Spinal cord (tissue), 10 donors: ENCODE results near the gene ADGRL3. TPM values are rescaled to one million over a fixed set of nuclear protein-coding genes. Genes with fewer than 3 reads are reported as not detected.
"Not testable (repeated sequence)": the region's sequence is repeated elsewhere in the genome, so short reads cannot be mapped to it uniquely, and the experiment has no call there.

Experiments used
- DNase-seq, 6 donors: peaks; one replicate each; pipeline versions ENCODE4 v3.0.0 to v3.0.0-alpha.2; 2013 to 2015; ENCODE audit warnings: low spot score in 6 of 6, low read depth in 4 of 6
- H3K27ac ChIP-seq: one replicate; pipeline ENCODE4 v1.5.1; 2013; ENCODE audit warnings: low read depth, low read length, control low read depth
- H3K27me3 ChIP-seq: one replicate; pipeline ENCODE4 v1.6.1; 2013; ENCODE audit warnings: low read length; ENCODE audit not compliant: control insufficient read depth, insufficient read depth
- H3K36me3 ChIP-seq: one replicate; pipeline ENCODE4 v1.6.1; 2013; ENCODE audit warnings: low read length; ENCODE audit not compliant: control insufficient read depth, insufficient read depth
- H3K4me1 ChIP-seq: one replicate; pipeline ENCODE4 v1.6.1; 2013; ENCODE audit warnings: low read length; ENCODE audit not compliant: control insufficient read depth, insufficient read depth
- H3K4me3 ChIP-seq: one replicate; pipeline ENCODE4 v1.5.1; 2013; ENCODE audit warnings: low read depth, low read length, control low read depth
- H3K9me3 ChIP-seq: one replicate; pipeline ENCODE4 v1.6.1; 2013; ENCODE audit warnings: low read length; ENCODE audit not compliant: control insufficient read depth, insufficient read depth
- WGBS: methylation state at CpG from one replicate; pipeline ENCODE4 v1.1.5; 2013; ENCODE audit warnings: missing lambda C conversion rate; ENCODE audit not compliant: insufficient coverage; 5-methylcytosine and 5-hydroxymethylcytosine counted together
- polyA plus RNA-seq, 2 donors: library from polyadenylated mRNA; unstranded; fragments of 120-200 nt; gene quantifications; one replicate each; pipeline ENCODE4 v1.2.1, GENCODE V29; 2013; ENCODE audit not compliant: insufficient read length in 2 of 2
- total RNA-seq, 2 donors: library from RNA; depleted of rRNA in 1 of 2; stranded (reverse); fragments of 120-200 nt in 1 of 2; fragments of >200 nt in 1 of 2; gene quantifications; one replicate each; pipeline versions ENCODE4 v1.2.3 to v1.2.4, GENCODE V29; 2013 to 2014
- donor health status: healthy.

The ADGRL3 gene
- total and polyA plus RNA-seq, 4 donors, result 76.2 to 220 (median 114) TPM

- WGBS, result no CpG with 5 or more reads among the region's 1 CpG
- Histone ChIP-seq H3K9me3 (no peaks in the 10 kb centered on the region), H3K4me3 (no peak overlapping the region), H3K27me3 (no peaks in the 10 kb centered on the region), H3K36me3 (no peaks in the 10 kb centered on the region), H3K4me1 (no peaks in the 10 kb centered on the region), H3K27ac (no peak overlapping the region)
- DNase-seq, result no peak
Measured at GRCh38 chr4:61638591-61638990, 438.5 kb downstream of the ADGRL3 start.

GRCh38 chr4:61646746-61647350 lies 446.7 kb downstream of the ADGRL3 start:
- H3K27ac ChIP-seq, H3K27me3 ChIP-seq, H3K4me1 ChIP-seq, H3K4me3 ChIP-seq, H3K9me3 ChIP-seq, H3K36me3 ChIP-seq, DNase-seq: not testable (repeated sequence)
- WGBS, result 92% methylated on average over 23 of the region's 26 CpGs

- Histone ChIP-seq H3K27ac (no peak overlapping the region), H3K9me3 (no peaks in the 10 kb centered on the region), H3K4me1 (no peaks in the 10 kb centered on the region), H3K4me3 (no peak overlapping the region), H3K36me3 (no peaks in the 10 kb centered on the region), H3K27me3 (no peaks in the 10 kb centered on the region)
- no CpG with 5 or more reads among the region's 1 CpG for WGBS
- no peak for DNase-seq
Measured at GRCh38 chr4:61648264-61648663, 448.1 kb downstream of the ADGRL3 start.

- H3K36me3 ChIP-seq, result no peaks in the 10 kb centered on the region
- H3K27me3 ChIP-seq, result no peaks in the 10 kb centered on the region
- no CpG with 5 or more reads among the region's 2 CpGs for WGBS
- peak in 2 of 6 donors; percentile 9 to 22 for DNase-seq
- H3K9me3 ChIP-seq, result no peaks in the 10 kb centered on the region
- no peaks in the 10 kb centered on the region for H3K4me1 ChIP-seq
- H3K4me3 ChIP-seq, result no peak overlapping the region
- H3K27ac ChIP-seq, result no peak overlapping the region
Measured at GRCh38 chr4:61657016-61657415, 456.9 kb downstream of the ADGRL3 start.

- H3K4me1 ChIP-seq, result no peaks in the 10 kb centered on the region
- no peaks in the 10 kb centered on the region for H3K27me3 ChIP-seq
- no peak for DNase-seq
- H3K9me3 ChIP-seq, result peaks cover 3% of the 10 kb centered on the region
- no peak overlapping the region for H3K27ac ChIP-seq
- 91% methylated on average over 7 of the region's 7 CpGs for WGBS
- H3K4me3 ChIP-seq, result no peak overlapping the region
- peaks cover 10% of the 10 kb centered on the region for H3K36me3 ChIP-seq
Measured at GRCh38 chr4:61661960-61662359, 461.8 kb downstream of the ADGRL3 start.

GRCh38 chr4:61662362-61662761 lies 462.2 kb downstream of the ADGRL3 start:
- Histone ChIP-seq H3K4me3 (no peak overlapping the region), H3K9me3 (peaks cover 3% of the 10 kb centered on the region), H3K27ac (no peak overlapping the region), H3K4me1 (no peaks in the 10 kb centered on the region), H3K27me3 (no peaks in the 10 kb centered on the region), H3K36me3 (peaks cover 10% of the 10 kb centered on the region)
- 99% methylated on average over 5 of the region's 5 CpGs for WGBS
- DNase-seq, result no peak

- no peaks in the 10 kb centered on the region for H3K27me3 ChIP-seq
- 93% methylated on average over 6 of the region's 8 CpGs for WGBS
- no peaks in the 10 kb centered on the region for H3K4me1 ChIP-seq
- no peak overlapping the region for H3K4me3 ChIP-seq
- H3K9me3 ChIP-seq, result peaks cover 3% of the 10 kb centered on the region
- no peak overlapping the region for H3K27ac ChIP-seq
- peaks cover 10% of the 10 kb centered on the region for H3K36me3 ChIP-seq
- DNase-seq, result no peak
Measured at GRCh38 chr4:61663310-61663709, 463.2 kb downstream of the ADGRL3 start.

GRCh38 chr4:61665649-61666048 lies 465.5 kb downstream of the ADGRL3 start:
- Histone ChIP-seq H3K27me3 (no peaks in the 10 kb centered on the region), H3K4me1 (no peaks in the 10 kb centered on the region), H3K27ac (no peak overlapping the region), H3K4me3 (no peak overlapping the region), H3K36me3 (peaks cover 10% of the 10 kb centered on the region), H3K9me3 (peaks cover 7% of the 10 kb centered on the region)
- peak in 1 of 6 donors; percentile 19 for DNase-seq

GRCh38 chr4:61666244-61666643 lies 466.1 kb downstream of the ADGRL3 start:
- H3K9me3 ChIP-seq, result peaks cover 7% of the 10 kb centered on the region
- peaks cover 10% of the 10 kb centered on the region for H3K36me3 ChIP-seq
- no peak overlapping the region for H3K27ac ChIP-seq
- DNase-seq, result peak in 1 of 6 donors; percentile 25
- H3K27me3 ChIP-seq, result no peaks in the 10 kb centered on the region
- H3K4me1 ChIP-seq, result no peaks in the 10 kb centered on the region
- WGBS, result no CpG with 5 or more reads among the region's 1 CpG
- H3K4me3 ChIP-seq, result no peak overlapping the region

- H3K27ac ChIP-seq, result no peak overlapping the region
- no peaks in the 10 kb centered on the region for H3K27me3 ChIP-seq
- no peak for DNase-seq
- WGBS, result 80% methylated on average over 1 of the region's 1 CpG
- H3K4me3 ChIP-seq, result no peak overlapping the region
- H3K9me3 ChIP-seq, result peaks cover 4% of the 10 kb centered on the region
- no peaks in the 10 kb centered on the region for H3K4me1 ChIP-seq
- H3K36me3 ChIP-seq, result no peaks in the 10 kb centered on the region
Measured at GRCh38 chr4:61671599-61671998, 471.5 kb downstream of the ADGRL3 start.
